Endodermal cell (in vitro differentiated cells): ENCODE data around the gene HOXB1. TPM values are rescaled to one million over a fixed set of nuclear protein-coding genes. Genes with fewer than 3 reads are reported as not detected.

ENCODE experiments used
- DNase-seq: peaks from one replicate; pipeline ENCODE4 v3.0.0-alpha.2; 2017
- H3K27ac ChIP-seq: 2 replicates; pipeline ENCODE4 v1.5.1; 2013; ENCODE audit warnings: mild to moderate bottlenecking, low read depth, low read length, moderate library complexity
- H3K27me3 ChIP-seq: 2 replicates; pipeline ENCODE4 v1.6.1; 2013; ENCODE audit warnings: mild to moderate bottlenecking, low read length, moderate library complexity; ENCODE audit not compliant: insufficient read depth, control insufficient read depth, poor library complexity, severe bottlenecking
- H3K36me3 ChIP-seq: 2 replicates; pipeline ENCODE4 v1.7.0; 2013; ENCODE audit warnings: mild to moderate bottlenecking, low read length, moderate library complexity; ENCODE audit not compliant: control insufficient read depth, insufficient read depth
- H3K4me1 ChIP-seq: one replicate; pipeline ENCODE4 v1.7.0; 2013; ENCODE audit warnings: low read length; ENCODE audit not compliant: control insufficient read depth, insufficient read depth
- H3K4me3 ChIP-seq: 2 replicates; pipeline ENCODE4 v1.5.1; 2013; ENCODE audit warnings: mild to moderate bottlenecking, low read length, moderate library complexity
- H3K9ac ChIP-seq: 2 replicates; pipeline ENCODE4 v1.6.1; 2013; ENCODE audit warnings: mild to moderate bottlenecking, low read length, moderate library complexity; ENCODE audit not compliant: poor library complexity, severe bottlenecking; ENCODE audit errors: extremely low read depth
- H3K9me3 ChIP-seq: 2 replicates; pipeline ENCODE4 v1.6.1; 2013; ENCODE audit warnings: mild to moderate bottlenecking, low read length, moderate library complexity; ENCODE audit not compliant: control insufficient read depth
- H3K27ac Mint-ChIP-seq: 2 replicates; pipeline ENCODE4 v1.8.0; 2020; ENCODE audit warnings: mixed read lengths
- H3K27me3 Mint-ChIP-seq: 2 replicates; pipeline ENCODE4 v1.8.0; 2021; ENCODE audit warnings: mild to moderate bottlenecking, mixed read lengths; ENCODE audit not compliant: insufficient read depth
- H3K36me3 Mint-ChIP-seq: 2 replicates; pipeline ENCODE4 v1.8.0; 2020; ENCODE audit warnings: low read depth, mixed read lengths
- H3K4me1 Mint-ChIP-seq: 2 replicates; pipeline ENCODE4 v1.8.0; 2020; ENCODE audit warnings: mixed read lengths
- H3K4me3 Mint-ChIP-seq: 2 replicates; pipeline ENCODE4 v1.8.0; 2020; ENCODE audit warnings: mild to moderate bottlenecking, moderate library complexity, mixed read lengths
- H3K9me3 Mint-ChIP-seq: 2 replicates; pipeline ENCODE4 v1.8.0; 2020; ENCODE audit warnings: mild to moderate bottlenecking, mixed read lengths
- CTCF ChIP-seq: fragments of 200-600 bp; sonication (generic); conservative IDR thresholded peaks from 2 replicates; pipeline ENCODE4 v1.5.0; 2021; ENCODE audit warnings: antibody characterized with exemption, mild to moderate bottlenecking
- WGBS, 2 experiments: methylation state at CpG; one replicate each; pipeline versions ENCODE4 v1.1.5 to v1.1.7; 2013; ENCODE audit warnings: missing lambda C conversion rate in 2 of 2, mixed read lengths in 1 of 2; ENCODE audit not compliant: insufficient coverage in 1 of 2, insufficient read length in 1 of 2; 5-methylcytosine and 5-hydroxymethylcytosine counted together
- total RNA-seq, 2 donors: library from RNA; stranded (reverse); fragmentation: NEBNext Ultra II Directional in 1 of 2; extraction: Animal tissue kit (Norgen Biotek cat#: 25700) in 1 of 2; gene quantifications; 2 replicates in 1 of 2; 3 replicates in 1 of 2; pipeline ENCODE4 v1.2.1, GENCODE V29; 2021

The HOXB1 gene
- total RNA-seq, 2 donors from 2014 or later: not detected

DNA sequence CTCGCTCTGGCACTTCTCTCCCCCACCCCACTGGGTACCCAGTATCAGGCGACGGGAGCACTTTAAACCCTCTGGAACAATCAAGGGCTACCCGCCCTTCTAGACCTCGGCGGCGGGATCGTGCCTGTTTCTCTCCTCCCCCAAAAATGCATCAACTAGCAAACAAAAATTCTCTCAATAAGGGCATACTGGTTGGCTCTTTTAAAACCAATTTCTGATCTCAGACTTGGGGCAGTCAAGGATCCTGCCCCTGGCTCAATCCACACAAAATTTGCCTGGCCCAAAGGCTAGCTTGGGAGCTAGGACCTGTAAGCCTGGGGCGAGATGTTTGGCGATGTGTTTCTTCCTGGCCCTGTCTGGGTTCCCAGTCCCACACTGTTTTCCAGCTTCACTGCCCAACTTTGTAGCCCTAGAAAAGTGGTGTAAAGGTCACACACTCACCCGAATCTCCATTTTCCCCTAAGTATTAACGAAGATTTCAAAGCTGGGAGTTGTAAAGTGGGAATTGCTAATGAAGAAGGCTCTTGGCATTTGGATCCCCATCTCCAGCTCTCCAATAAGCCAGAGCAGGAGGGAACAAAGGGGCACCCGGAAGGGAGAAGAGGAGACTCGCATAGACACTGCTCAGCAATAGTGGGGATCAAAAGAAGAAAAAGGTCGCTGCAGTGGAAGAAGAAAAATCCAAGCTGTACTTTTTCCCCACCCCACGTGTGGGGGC, 28.5 kb upstream of the HOXB1 start:
- Histone ChIP-seq H3K4me3 (no peak overlapping the region), H3K36me3 (no peaks in the 10 kb centered on the region), H3K27ac (no peak overlapping the region), H3K9ac (no peak overlapping the region), H3K4me1 (peaks cover 2% of the 10 kb centered on the region), H3K27me3 (peaks cover 99% of the 10 kb centered on the region), H3K9me3 (no peaks in the 10 kb centered on the region)
- H3K9me3 Mint-ChIP-seq: no peaks in the 10 kb centered on the region
- no peak overlapping the region for H3K27ac Mint-ChIP-seq
- H3K36me3 Mint-ChIP-seq: no peaks in the 10 kb centered on the region
- DNase-seq: no peak
- peaks cover 10% of the 10 kb centered on the region for H3K4me1 Mint-ChIP-seq
- 0 to 4% methylated on average over 4 to 14 of the region's 16 CpGs for WGBS, 2 experiments
- no peak overlapping the region for H3K4me3 Mint-ChIP-seq
- peaks cover 96% of the 10 kb centered on the region for H3K27me3 Mint-ChIP-seq
- TF ChIP-seq CTCF: no peak

GRCh38 chr17:48558831-48559121, 28.0 kb upstream of the HOXB1 start:
- no peak overlapping the region for H3K27ac ChIP-seq
- no peaks in the 10 kb centered on the region for H3K36me3 Mint-ChIP-seq
- no peak overlapping the region for H3K27ac Mint-ChIP-seq
- peaks cover 99% of the 10 kb centered on the region for H3K27me3 Mint-ChIP-seq
- H3K9me3 ChIP-seq: no peaks in the 10 kb centered on the region
- no peak overlapping the region for H3K4me3 Mint-ChIP-seq
- H3K4me1 Mint-ChIP-seq: peaks cover 10% of the 10 kb centered on the region
- H3K9ac ChIP-seq: no peak overlapping the region
- WGBS, 2 experiments: 13 to 43% methylated on average over 1 to 2 of the region's 2 CpGs
- no peak for TF ChIP-seq CTCF
- no peak for DNase-seq
- H3K9me3 Mint-ChIP-seq: no peaks in the 10 kb centered on the region
- peaks cover 3% of the 10 kb centered on the region for H3K4me1 ChIP-seq
- H3K36me3 ChIP-seq: no peaks in the 10 kb centered on the region
- H3K27me3 ChIP-seq: peaks cover 100% of the 10 kb centered on the region
- H3K4me3 ChIP-seq: no peak overlapping the region

GRCh38 chr17:48558057-48558830, 27.4 kb upstream of the HOXB1 start:
- no peak overlapping the region for H3K27ac Mint-ChIP-seq
- H3K9me3 ChIP-seq: no peaks in the 10 kb centered on the region
- TF ChIP-seq CTCF: no peak
- H3K4me1 ChIP-seq: peaks cover 3% of the 10 kb centered on the region
- H3K4me3 Mint-ChIP-seq: no peak overlapping the region
- no peaks in the 10 kb centered on the region for H3K9me3 Mint-ChIP-seq
- no peaks in the 10 kb centered on the region for H3K36me3 Mint-ChIP-seq
- DNase-seq: no peak
- H3K27ac ChIP-seq: peak overlapping the region; percentile 7
- H3K36me3 ChIP-seq: no peaks in the 10 kb centered on the region
- peaks cover 100% of the 10 kb centered on the region for H3K27me3 ChIP-seq
- H3K27me3 Mint-ChIP-seq: peaks cover 99% of the 10 kb centered on the region
- WGBS, 2 experiments: 5 to 15% methylated on average over 4 to 13 of the region's 13 CpGs
- no peak overlapping the region for H3K4me3 ChIP-seq
- H3K4me1 Mint-ChIP-seq: peaks cover 10% of the 10 kb centered on the region
- H3K9ac ChIP-seq: no peak overlapping the region
